Measurements from ENCODE around the gene CFDP1.

DNA sequence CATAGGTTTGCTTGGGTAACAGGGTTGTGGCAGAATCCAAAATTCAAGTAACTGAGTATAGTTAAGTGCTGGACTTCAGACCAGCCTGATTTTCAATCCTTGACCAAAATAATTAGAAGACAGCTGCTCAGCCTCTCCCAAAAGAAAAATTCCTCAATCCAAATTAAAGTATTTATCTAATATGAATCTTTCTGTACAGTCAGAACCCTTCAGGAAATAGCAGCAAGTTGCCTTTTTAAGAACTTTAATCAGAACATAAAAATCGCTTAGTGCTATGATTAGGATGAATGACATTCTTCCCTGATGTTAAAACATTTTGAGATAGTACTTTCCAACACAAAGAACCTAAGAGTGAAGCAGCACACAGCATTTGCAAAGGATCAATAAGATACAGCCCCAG lies 50.2 kb downstream of the CFDP1 start:
- TF ChIP-seq SIN3A (IDR thresholded peaks at IDR 0.05; ENCODE audit: borderline replicate concordance, insufficient read depth, low read length) (no peak), POLR2AphosphoS5 (IDR thresholded peaks at IDR 0.05; ENCODE audit: low read depth, low read length) (no peak), TAF1 (IDR thresholded peaks at IDR 0.05; ENCODE audit: borderline replicate concordance, insufficient read depth, low read length) (no peak)
- TF ChIP-seq, protein P1, sequence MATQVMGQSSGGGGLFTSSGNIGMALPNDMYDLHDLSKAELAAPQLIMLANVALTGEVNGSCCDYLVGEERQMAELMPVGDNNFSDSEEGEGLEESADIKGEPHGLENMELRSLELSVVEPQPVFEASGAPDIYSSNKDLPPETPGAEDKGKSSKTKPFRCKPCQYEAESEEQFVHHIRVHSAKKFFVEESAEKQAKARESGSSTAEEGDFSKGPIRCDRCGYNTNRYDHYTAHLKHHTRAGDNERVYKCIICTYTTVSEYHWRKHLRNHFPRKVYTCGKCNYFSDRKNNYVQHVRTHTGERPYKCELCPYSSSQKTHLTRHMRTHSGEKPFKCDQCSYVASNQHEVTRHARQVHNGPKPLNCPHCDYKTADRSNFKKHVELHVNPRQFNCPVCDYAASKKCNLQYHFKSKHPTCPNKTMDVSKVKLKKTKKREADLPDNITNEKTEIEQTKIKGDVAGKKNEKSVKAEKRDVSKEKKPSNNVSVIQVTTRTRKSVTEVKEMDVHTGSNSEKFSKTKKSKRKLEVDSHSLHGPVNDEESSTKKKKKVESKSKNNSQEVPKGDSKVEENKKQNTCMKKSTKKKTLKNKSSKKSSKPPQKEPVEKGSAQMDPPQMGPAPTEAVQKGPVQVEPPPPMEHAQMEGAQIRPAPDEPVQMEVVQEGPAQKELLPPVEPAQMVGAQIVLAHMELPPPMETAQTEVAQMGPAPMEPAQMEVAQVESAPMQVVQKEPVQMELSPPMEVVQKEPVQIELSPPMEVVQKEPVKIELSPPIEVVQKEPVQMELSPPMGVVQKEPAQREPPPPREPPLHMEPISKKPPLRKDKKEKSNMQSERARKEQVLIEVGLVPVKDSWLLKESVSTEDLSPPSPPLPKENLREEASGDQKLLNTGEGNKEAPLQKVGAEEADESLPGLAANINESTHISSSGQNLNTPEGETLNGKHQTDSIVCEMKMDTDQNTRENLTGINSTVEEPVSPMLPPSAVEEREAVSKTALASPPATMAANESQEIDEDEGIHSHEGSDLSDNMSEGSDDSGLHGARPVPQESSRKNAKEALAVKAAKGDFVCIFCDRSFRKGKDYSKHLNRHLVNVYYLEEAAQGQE (IDR thresholded peaks at IDR 0.05; ENCODE audit: insufficient read depth in 1 of 2, low read depth in 2 of 2, low read length in 2 of 2), result no peak

All from PFSK-1 (cell line).